Measurements from ENCODE around the gene SYT1. TPM values are rescaled to one million over a fixed set of nuclear protein-coding genes. Genes with fewer than 3 reads are reported as not detected.

SYT1 gene
- polyA plus RNA-seq, 10 donors = 1.2 to 2.6 (median 1.7) TPM

DNA sequence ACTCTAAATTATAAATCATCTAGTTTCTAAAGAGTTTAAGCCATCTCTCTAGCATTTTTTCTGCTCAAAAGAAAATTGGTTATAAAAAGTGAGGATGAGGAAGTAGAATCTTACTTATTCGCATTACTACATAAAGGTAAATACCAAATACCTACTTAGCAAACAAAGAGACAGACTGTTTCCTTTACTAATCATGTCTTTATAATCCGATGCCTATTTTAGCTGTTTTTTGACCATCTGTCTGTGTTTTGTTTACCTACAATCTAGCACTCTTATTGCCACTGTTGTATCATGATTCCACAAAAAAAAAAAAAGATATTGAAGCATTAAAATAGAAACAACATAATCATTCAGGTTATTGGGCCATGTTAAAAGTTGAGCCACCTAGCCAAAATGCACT is 430.0 kb downstream of the SYT1 start:
- no peak for DNase-seq

DNA sequence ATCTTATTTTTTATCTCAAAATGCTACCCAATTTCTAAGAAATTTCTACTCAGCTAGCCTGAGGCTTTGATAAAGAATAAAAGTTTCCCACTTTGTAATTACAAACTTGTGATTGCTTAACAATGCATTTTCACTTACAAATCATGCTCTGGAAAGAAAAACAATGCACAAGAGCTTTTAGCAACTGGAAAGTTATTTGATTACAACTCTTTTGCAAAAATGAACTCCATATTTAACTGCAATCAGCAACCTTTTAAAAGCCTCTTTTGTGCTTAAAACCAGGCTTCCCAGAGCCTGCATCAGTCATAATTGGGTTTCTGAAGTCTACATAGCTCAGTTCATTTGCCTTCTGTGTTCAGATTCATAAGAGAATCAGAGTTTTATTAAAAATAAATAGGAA is 431.0 kb downstream of the SYT1 start:
- DNase-seq = no peak

DNA sequence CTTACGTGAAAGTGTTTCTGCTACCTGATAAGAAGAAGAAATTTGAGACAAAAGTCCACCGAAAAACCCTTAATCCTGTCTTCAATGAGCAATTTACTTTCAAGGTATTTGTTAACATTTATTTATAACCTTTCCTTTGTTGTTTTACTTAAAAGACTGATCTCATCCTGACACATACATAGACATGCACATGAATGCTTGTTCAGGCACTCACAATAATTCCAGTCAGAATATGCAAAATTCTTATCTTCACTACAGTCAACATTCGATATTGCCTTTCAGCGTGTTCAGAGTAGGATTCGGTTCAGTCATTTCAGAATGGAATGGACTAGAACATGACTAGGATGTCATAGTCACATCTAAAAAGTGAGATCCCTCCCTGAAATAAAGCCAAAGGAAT is 431.6 kb downstream of the SYT1 start:
- DNase-seq = no peak

- no peak for DNase-seq
Observed at GRCh38 chr12:79296871-79297270, 432.3 kb downstream of the SYT1 start.

DNA sequence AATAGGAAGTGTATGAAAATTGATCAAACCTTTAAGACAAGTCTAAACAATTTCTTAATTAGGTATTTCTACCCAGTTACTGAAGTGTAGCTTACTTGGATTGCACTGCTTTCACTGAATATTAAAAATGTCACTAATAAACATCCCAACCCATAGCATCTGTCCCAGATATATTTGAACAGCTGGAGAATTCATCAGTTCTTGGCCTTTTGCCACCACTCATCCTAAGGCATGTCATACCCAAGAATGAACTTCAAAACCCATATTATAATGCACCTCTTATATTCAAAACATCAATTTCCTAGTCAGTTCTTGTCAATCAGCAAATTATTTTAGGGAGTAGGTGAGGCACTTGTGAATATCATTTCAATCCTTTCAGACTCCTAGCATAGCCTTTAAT is 433.9 kb downstream of the SYT1 start:
- DNase-seq = peak in 2 of 3 donors; percentile 11 to 37

- no peak for DNase-seq
Observed at GRCh38 chr12:79299447-79300198, 435.0 kb downstream of the SYT1 start.

GRCh38 chr12:79300199-79300568 is 435.6 kb downstream of the SYT1 start:
- no peak for DNase-seq

- no peak for DNase-seq
Observed at GRCh38 chr12:79301181-79301580, 436.6 kb downstream of the SYT1 start.

DNA sequence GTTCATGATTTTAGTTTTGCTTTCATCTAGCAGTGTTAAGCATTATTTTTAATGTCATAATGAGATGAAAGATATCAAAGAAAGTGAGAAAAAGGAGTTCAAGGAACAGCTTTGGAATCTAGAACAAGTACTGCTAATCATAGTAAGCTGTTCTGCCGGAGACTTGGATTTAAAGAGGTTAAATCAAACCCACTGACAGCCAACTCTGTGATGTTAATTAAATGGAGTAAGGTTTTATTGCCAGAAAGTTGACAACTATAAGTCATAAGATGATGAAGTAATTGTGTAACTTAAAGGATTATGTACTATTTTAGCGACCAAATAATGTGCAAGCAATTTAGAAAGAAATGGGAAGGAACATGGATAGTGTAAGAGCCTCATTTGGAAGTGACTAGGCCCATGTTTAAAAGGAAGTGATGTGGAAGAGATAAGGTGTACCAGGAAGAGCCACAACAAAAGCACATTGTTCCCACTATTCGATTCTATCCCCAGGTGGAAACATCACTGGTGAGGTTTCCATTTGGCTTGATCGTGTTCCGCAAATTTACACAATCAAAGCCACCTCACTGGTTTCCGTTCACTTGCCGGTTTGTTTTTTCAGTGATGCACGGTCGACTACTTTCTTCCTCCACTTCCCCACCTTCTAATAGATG is 437.7 kb downstream of the SYT1 start:
- peak in 1 of 3 donors; percentile 21 for DNase-seq

GRCh38 chr12:79307340-79307739 is 442.8 kb downstream of the SYT1 start:
- no peak for DNase-seq

GRCh38 chr12:79309039-79309438 is 444.5 kb downstream of the SYT1 start:
- DNase-seq = no peak

GRCh38 chr12:79317179-79317847 is 452.7 kb downstream of the SYT1 start:
- DNase-seq = no peak

GRCh38 chr12:79322905-79323304 is 458.3 kb downstream of the SYT1 start:
- DNase-seq = no peak

DNA sequence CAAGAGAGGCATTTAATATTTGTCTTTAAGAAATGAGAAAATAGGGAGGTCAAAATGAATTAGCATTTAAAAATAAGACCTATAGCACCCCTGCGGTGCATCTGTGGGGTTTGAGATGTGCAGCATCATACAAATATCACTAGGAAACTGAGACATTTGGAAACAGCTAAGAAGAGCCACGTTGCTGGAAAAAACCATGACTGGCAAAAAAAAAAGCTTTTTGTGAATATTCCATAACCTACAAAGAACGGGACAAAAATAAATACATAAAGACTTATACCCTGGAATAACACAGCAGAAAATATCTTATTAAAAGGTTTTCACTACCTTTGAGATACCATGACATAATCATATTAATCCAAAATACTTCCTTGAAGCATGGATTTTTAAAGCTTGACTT is 460.0 kb downstream of the SYT1 start:
- DNase-seq = no peak

DNA sequence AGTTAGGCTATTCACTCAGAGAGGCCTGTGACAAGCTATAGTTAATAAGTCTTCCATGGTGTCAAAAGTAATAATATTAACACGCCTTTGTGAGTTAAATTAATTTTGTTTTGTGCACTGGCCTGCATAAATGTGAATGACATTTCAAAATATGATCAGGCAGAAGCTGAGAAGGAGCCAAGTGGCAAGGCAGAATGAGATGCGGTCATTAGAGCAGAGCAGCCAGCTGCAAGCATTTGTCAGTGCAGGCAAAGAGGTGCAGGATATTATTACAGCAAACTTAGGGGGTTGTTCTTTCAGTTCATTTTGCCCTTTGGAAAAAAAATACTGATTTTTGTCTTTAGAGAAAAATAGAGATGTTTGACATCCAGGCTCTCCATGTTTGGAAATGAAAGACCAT is 461.6 kb downstream of the SYT1 start:
- peak in 2 of 3 donors; percentile 13 to 43 for DNase-seq

DNA sequence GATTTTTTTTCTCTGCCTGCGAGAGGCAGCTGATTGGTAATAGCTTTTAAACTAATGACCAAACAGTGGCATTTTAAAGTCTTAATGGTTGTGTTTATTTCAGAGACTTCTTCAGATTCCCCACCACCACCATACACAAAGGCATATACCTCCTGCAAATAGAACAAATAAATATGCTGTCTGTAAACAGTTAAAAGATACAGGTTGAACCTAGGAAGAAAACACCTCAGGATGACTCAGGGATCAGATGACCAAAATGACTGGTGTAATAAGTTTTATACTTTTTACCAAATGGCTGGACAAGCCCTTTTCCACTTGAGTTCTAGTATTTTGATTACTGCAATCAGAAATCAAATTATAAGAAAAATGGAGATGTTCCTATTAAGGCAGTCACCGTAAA is 462.1 kb downstream of the SYT1 start:
- no peak for DNase-seq

DNA sequence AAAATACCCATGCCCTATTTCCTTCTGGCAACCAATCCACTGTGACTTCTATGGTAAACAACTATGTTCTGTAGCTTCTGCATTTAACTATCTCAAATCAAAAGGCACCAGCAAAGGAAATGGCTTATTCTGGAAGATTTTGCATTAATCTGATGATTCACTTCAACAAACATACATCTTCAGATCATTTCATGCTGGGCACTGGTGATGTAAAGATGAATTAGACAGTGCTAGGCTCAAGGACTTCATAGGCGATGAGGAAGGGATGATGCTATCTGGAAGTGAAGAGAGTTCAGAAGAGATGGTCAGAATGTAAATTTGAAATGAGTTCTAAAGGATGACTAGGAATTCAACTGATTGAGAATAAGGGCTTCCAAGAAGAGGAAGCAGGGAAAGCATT is 462.9 kb downstream of the SYT1 start:
- no peak for DNase-seq

GRCh38 chr12:79329933-79330332 is 465.4 kb downstream of the SYT1 start:
- no peak for DNase-seq

- DNase-seq = no peak
Observed at GRCh38 chr12:79331870-79332269, 467.3 kb downstream of the SYT1 start.

GRCh38 chr12:79333144-79333543 is 468.6 kb downstream of the SYT1 start:
- DNase-seq = no peak

GRCh38 chr12:79337662-79338290 is 473.2 kb downstream of the SYT1 start:
- no peak for DNase-seq
